Astrocyte of the spinal cord (primary cell): ENCODE data around the gene TTC33.
"Not testable (repeated sequence)": the region's sequence is repeated elsewhere in the genome, so short reads cannot be mapped to it uniquely, and the experiment has no call there.

Source experiments
- DNase-seq: peaks from one replicate; pipeline ENCODE4 v3.0.0; 2011; ENCODE audit warnings: low read depth, low spot score
- H3K4me3 ChIP-seq: 2 replicates; pipeline ENCODE4 v1.5.1; 2011; ENCODE audit warnings: low read depth, mild to moderate bottlenecking, low read length, moderate library complexity
- in situ Hi-C: cut with HindIII; loops from 2 replicates; pipeline ENCODE4 v1.10.0; 2017; ENCODE audit warnings: low sequenced_read_pairs
- TF ChIP-seq, protein P1 (sequence below): IDR thresholded peaks from 2 replicates; pipeline ENCODE4 v1.5.1; 2012; ENCODE audit warnings: low read depth, mild to moderate bottlenecking, low read length, inconsistent platforms

The TTC33 gene

DNA sequence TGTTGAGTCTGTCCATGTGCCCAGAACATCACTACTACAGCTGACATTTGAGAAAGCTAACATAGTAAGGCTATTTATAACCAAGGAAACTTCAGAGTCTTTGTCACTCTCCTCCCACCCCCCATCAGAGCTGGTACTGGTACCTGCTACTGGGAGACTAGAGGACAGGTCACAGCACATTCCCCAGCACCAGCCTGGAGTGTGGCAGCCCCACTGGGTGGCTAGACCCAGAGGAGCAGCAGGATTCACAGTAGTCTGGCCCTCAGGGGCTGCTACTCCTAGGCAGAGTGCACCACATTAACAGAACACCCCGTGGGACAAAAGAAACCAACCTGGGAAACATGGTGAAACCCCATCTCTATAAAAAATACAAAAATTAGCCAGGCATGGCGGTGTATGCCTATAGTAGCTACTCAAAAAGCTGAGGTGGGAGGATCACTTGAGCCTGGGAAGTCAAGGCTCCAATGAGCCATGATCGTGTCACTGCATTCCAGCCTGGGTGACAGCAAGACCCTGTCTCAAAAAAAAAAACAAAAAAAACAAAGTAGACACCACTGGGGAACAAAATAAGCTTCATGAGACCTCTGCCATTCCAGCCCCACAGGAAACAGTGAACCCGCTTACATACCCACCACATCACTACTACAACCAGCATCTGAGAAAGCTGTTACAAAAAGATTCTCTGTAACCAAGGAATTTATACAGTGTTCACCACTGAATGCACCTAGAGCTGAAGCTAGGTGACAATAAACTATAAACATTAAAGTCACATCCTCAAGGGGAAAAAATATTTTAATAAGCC, 102.3 kb downstream of the TTC33 start:
- DNase-seq: no peak
- in situ Hi-C loops: no loop called here
- H3K4me3 ChIP-seq: no peak overlapping the region
- TF ChIP-seq, protein P1, sequence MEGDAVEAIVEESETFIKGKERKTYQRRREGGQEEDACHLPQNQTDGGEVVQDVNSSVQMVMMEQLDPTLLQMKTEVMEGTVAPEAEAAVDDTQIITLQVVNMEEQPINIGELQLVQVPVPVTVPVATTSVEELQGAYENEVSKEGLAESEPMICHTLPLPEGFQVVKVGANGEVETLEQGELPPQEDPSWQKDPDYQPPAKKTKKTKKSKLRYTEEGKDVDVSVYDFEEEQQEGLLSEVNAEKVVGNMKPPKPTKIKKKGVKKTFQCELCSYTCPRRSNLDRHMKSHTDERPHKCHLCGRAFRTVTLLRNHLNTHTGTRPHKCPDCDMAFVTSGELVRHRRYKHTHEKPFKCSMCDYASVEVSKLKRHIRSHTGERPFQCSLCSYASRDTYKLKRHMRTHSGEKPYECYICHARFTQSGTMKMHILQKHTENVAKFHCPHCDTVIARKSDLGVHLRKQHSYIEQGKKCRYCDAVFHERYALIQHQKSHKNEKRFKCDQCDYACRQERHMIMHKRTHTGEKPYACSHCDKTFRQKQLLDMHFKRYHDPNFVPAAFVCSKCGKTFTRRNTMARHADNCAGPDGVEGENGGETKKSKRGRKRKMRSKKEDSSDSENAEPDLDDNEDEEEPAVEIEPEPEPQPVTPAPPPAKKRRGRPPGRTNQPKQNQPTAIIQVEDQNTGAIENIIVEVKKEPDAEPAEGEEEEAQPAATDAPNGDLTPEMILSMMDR: no peak

DNA sequence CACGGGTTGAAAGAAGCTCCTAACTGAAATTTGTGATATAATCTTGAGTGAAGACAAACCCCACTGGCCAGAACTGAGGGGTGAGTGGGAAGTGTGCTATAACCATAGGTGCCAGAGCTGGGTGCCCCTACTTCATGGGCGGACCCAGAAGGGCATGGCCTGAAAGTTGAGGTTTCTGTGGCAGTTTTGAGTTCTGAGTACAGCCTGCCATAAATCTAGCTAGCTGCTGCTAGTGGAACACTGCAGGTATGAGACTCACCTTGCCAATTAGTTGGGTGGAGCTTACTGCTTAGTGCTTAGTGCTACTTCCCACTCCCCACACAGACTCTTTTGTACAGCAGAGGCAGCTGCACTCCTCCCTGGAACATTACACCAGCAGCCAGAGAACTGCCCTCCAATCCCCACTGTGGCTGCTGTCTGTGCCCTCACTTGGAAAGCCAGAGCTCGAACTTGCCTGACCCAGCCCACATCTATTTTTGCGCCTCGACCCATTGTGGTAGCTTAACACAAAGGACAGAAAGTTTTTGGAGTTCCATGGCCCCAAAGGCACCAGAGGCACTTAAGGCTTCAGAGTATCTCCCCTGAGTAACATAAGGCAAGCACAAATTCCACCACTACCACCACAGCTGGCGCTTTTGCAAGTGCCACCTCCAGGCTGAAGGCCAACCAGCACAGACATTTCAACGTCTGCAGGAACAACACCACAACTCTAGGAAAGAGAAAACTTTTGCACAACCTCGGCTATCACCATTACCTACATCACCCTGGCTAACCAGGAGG, 103.1 kb downstream of the TTC33 start:
- H3K4me3 ChIP-seq: no peak overlapping the region
- in situ Hi-C loops: no loop called here
- TF ChIP-seq, protein P1: no peak
- DNase-seq: no peak

DNA sequence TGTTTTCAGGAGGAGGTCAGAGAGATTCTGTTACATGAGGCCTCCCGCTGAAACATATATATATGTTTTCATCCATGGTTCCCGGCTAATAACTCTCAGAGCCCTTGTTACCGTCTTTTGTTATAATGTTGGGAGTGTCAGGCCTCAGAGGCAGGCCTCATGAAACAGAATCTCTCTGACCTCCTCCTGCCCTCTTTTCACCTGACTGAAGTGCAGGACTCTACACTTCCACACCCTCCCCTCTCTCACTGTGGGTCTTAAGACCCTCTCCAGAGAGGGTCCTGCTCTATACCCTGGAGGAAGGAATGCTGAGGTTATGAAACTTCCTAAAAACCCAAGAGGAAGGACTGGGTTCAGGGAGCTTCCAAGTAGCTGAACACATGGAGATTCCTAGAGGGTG, 104.6 kb downstream of the TTC33 start:
- DNase-seq: no peak
- in situ Hi-C loops: no loop called here
- TF ChIP-seq, protein P1: no peak
- H3K4me3 ChIP-seq: no peak overlapping the region

DNA sequence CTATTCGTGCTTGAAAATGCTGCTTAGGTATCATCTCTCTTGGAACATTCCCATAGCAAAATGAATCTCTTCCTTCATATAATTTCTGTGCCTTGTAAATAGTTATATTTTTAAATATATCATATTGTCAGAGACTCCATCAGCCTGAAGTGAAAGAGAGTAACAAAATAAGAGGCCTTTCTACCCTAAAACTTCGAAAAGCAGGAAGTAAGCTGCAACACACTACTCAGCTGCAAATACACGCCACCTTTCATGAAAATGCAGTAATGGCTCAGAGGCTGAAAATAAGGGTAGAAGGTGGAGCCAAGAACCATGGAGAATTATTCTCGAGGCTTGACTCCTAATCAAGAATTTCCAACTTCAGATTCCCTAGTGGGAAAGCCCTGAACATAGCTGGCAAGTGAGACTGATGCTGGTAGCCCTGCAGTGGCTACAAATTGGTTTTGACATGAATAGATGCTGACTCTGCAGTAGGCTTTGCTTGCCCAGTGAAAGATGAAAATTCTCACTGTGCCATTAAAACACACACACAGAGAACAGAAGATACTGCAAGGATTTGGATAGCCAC, 106.2 kb downstream of the TTC33 start:
- in situ Hi-C loops: no loop called here
- TF ChIP-seq, protein P1: no peak
- no peak for DNase-seq
- H3K4me3 ChIP-seq: no peak overlapping the region

DNA sequence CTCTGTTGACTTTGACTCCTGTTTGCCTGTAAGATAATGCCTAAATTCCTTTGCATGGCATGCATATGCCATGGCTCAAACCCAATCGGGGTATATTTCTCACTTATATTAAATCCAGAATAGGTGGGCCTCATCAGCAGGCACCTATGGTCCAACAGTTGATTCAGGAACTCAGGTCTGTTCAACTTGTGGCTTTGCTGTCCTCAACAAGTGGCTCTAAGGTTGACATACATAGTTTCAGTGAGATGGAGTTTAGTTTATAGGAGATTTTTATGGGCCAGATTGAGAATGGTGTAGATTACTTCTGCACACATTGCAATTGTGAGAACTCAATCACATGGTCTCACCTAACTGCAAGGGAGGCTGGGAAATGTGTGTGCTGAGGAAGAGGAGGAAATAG, 107.6 kb downstream of the TTC33 start:
- in situ Hi-C loops: no loop called here
- TF ChIP-seq, protein P1: no peak

DNA sequence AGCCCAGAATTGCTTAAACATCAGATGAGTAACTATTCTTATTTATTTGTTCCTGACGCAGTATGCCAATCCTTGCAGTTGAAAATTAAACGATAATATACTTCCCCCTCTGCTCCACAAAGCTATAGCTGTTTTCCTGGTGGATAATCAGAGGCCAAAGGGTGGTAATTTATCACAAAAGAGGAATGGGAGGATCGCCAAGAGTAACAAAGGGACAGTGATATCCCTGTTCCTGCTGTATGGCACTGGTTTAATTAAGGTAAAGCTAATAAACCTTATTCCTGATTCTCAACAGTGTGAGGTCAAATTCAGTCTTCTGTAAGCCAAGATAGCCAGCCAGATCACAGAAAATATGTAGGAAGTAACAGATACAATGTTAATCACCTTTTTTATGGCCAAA, 109.5 kb downstream of the TTC33 start:
- no peak for DNase-seq
- TF ChIP-seq, protein P1: no peak
- in situ Hi-C loops: no loop called here
- H3K4me3 ChIP-seq: no peak overlapping the region

More for the DNA sequence above, 107.6 kb downstream of the TTC33 start:
- H3K4me3 ChIP-seq: no peak overlapping the region
- DNase-seq: no peak

DNA sequence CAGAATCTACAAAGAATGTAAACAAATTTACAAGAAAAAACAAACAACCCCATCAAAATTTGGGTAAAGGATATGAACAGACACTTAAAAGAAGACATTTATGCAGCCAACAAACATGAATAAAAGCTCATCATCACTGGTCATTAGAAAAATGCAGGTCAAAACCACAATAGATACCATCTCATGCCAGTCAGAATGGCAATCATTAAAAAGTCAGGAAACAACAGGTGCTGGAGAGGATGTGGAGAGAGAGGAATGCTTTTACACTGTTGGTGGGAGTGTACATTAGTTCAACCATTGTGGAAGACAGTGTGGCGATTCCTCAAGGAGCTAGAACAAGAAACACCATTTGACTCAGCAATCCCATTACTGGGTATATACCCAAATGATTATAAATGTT, 116.2 kb downstream of the TTC33 start:
- in situ Hi-C loops, H3K4me3 ChIP-seq, DNase-seq: not testable (repeated sequence)
